IPS-11a (cell line): ENCODE results near the gene GMDS.

Experiments
- H3K4me3 ChIP-seq: one replicate; pipeline ENCODE4 v1.5.1; 2013; ENCODE audit warnings: low read depth, low read length, control low read depth

GMDS gene

GRCh38 chr6:1908784-1909183 lies 336.6 kb downstream of the GMDS start:
- H3K4me3 ChIP-seq = no peak overlapping the region

- H3K4me3 ChIP-seq = no peak overlapping the region
These were observed 338.8 kb downstream of the GMDS start for GRCh38 chr6:1906609-1907008.

- no peak overlapping the region for H3K4me3 ChIP-seq
These were observed 339.4 kb downstream of the GMDS start for GRCh38 chr6:1906014-1906413.

- H3K4me3 ChIP-seq = no peak overlapping the region
These were observed 340.5 kb downstream of the GMDS start for GRCh38 chr6:1904898-1905297.

GRCh38 chr6:1904466-1904799 lies 341.0 kb downstream of the GMDS start:
- no peak overlapping the region for H3K4me3 ChIP-seq

GRCh38 chr6:1903780-1904465 lies 341.5 kb downstream of the GMDS start:
- no peak overlapping the region for H3K4me3 ChIP-seq

- H3K4me3 ChIP-seq = no peak overlapping the region
These were observed 343.8 kb downstream of the GMDS start for GRCh38 chr6:1901556-1901955.

GRCh38 chr6:1896897-1897296 lies 348.5 kb downstream of the GMDS start:
- H3K4me3 ChIP-seq = no peak overlapping the region

- H3K4me3 ChIP-seq = no peak overlapping the region
These were observed 349.7 kb downstream of the GMDS start for GRCh38 chr6:1895721-1896120.

- H3K4me3 ChIP-seq = no peak overlapping the region
These were observed 350.5 kb downstream of the GMDS start for GRCh38 chr6:1894954-1895353.

GRCh38 chr6:1893470-1894130 lies 351.8 kb downstream of the GMDS start:
- no peak overlapping the region for H3K4me3 ChIP-seq

GRCh38 chr6:1892716-1893115 lies 352.7 kb downstream of the GMDS start:
- H3K4me3 ChIP-seq = no peak overlapping the region

- H3K4me3 ChIP-seq = no peak overlapping the region
These were observed 354.4 kb downstream of the GMDS start for GRCh38 chr6:1890987-1891386.

GRCh38 chr6:1890071-1890470 lies 355.3 kb downstream of the GMDS start:
- no peak overlapping the region for H3K4me3 ChIP-seq

- H3K4me3 ChIP-seq = no peak overlapping the region
These were observed 359.8 kb downstream of the GMDS start for GRCh38 chr6:1885576-1886011.

- no peak overlapping the region for H3K4me3 ChIP-seq
These were observed 361.1 kb downstream of the GMDS start for GRCh38 chr6:1884313-1884712.

GRCh38 chr6:1878330-1878729 lies 367.1 kb downstream of the GMDS start:
- no peak overlapping the region for H3K4me3 ChIP-seq

GRCh38 chr6:1873781-1874180 lies 371.6 kb downstream of the GMDS start:
- no peak overlapping the region for H3K4me3 ChIP-seq

GRCh38 chr6:1872649-1873131 lies 372.7 kb downstream of the GMDS start:
- no peak overlapping the region for H3K4me3 ChIP-seq

- H3K4me3 ChIP-seq = no peak overlapping the region
These were observed 373.6 kb downstream of the GMDS start for GRCh38 chr6:1871724-1872315.

GRCh38 chr6:1870932-1871331 lies 374.5 kb downstream of the GMDS start:
- H3K4me3 ChIP-seq = no peak overlapping the region

- no peak overlapping the region for H3K4me3 ChIP-seq
These were observed 375.2 kb downstream of the GMDS start for GRCh38 chr6:1870251-1870650.
